ENCODE data around the gene NISCH. TPM values are rescaled to one million over a fixed set of nuclear protein-coding genes. Genes with fewer than 3 reads are reported as not detected.

Gene NISCH
- total and polyA plus RNA-seq, 2 of the 8 experiments (the other 6 are each of a cell fraction or from before 2014, with no cell fraction given): 71.2 to 71.9 TPM

GRCh38 chr3:52494445-52494844, 39.0 kb downstream of the NISCH start:
- Histone ChIP-seq H3K14ac (ENCODE audit: insufficient read length) (no peak overlapping the region), H2BK12ac (ENCODE audit: low read depth, low read length) (no peak overlapping the region), H3K23me2 (ENCODE audit: low read depth, low read length) (no peaks in the 10 kb centered on the region), H3K79me1 (ENCODE audit: low read depth, low read length) (no peaks in the 10 kb centered on the region), H2AFZ (ENCODE audit: low read length) (no peak overlapping the region), H2BK5ac (ENCODE audit: low read depth, low read length) (no peak overlapping the region), H3K4me1 (replicated peaks in 1 of 4; ENCODE audit: control insufficient read depth in 3 of 4, insufficient read depth in 4 of 4, low read length in 3 of 4) (peaks cover 0 to 6% (median under 1%) of the 10 kb centered on the region in 4 experiments; a peak in 3 of 7 replicates), H3K4me2 (ENCODE audit: insufficient read depth in 1 of 2, low read depth in 2 of 2, low read length in 2 of 2) (no peak overlapping the region), H3K56ac (replicated peaks; ENCODE audit: insufficient read length, low read depth, low read length) (no peak overlapping the region), H3K18ac (ENCODE audit: extremely low read depth, low read length) (no peak overlapping the region), H4K91ac (replicated peaks; ENCODE audit: insufficient read length, low read length) (no peak overlapping the region), H3K79me2 (ENCODE audit: control insufficient read depth in 1 of 2, insufficient read depth in 2 of 2, low read length in 2 of 2) (no peaks in the 10 kb centered on the region), H3K4ac (replicated peaks; ENCODE audit: insufficient read length, low read depth, low read length) (no peak overlapping the region), H4K8ac (ENCODE audit: extremely low read depth, insufficient read depth, low read length) (no peak overlapping the region), H3K9me3 (ENCODE audit: insufficient read depth in 2 of 2, low read depth in 1 of 2, low read length in 1 of 2) (no peaks in the 10 kb centered on the region), H3K36me3 (ENCODE audit: control insufficient read depth in 2 of 4, insufficient read depth in 4 of 4, low read length in 3 of 4) (peaks cover 9 to 31% (median 24%) of the 10 kb centered on the region in 4 experiments), H3K23ac (ENCODE audit: insufficient read length) (no peak overlapping the region), H3K27me3 (replicated peaks in 1 of 4; ENCODE audit: control insufficient read depth in 3 of 4, extremely low read depth in 1 of 4, insufficient read depth in 3 of 4, low read length in 3 of 4) (no peaks in the 10 kb centered on the region; a peak in 1 of 7 replicates), H4K5ac (ENCODE audit: insufficient read length, low read depth, low read length) (no peak overlapping the region), H4K20me1 (replicated peaks in 1 of 2; ENCODE audit: control insufficient read depth in 1 of 2, insufficient read depth in 2 of 2, low read length in 2 of 2) (peaks cover 0 to 15% of the 10 kb centered on the region in 2 experiments), H3K9ac (replicated peaks in 1 of 4; ENCODE audit: extremely low read depth in 1 of 4, low read depth in 3 of 4, low read length in 3 of 4) (no peak overlapping the region), H2AK5ac (ENCODE audit: low read depth, low read length) (no peak overlapping the region), H3K4me3 (ENCODE audit: extremely low read depth in 1 of 4, insufficient read depth in 2 of 4, low read depth in 3 of 4, low read length in 4 of 4) (no peak overlapping the region), H3K27ac (ENCODE audit: low read depth, low read length) (no peak overlapping the region), H2BK120ac (replicated peaks; ENCODE audit: low read depth, low read length) (no peak overlapping the region), H2BK20ac (ENCODE audit: low read length) (no peak overlapping the region), H2BK15ac (ENCODE audit: low read length) (no peak overlapping the region)
- CTCF ChIA-PET (ENCODE audit: partially characterized antibody): interaction anchor here (0.6 to 3.6 kb wide), 4 partner anchors 13 to 385 kb away, joined by 4 to 11 read pairs (median 6); no protein-coding TSS in a partner anchor
- TF ChIP-seq MAX (IDR thresholded peaks at IDR 0.05): 0 out of 2 replicates have a peak, but pooled peaks have one; percentile 1
- TF ChIP-seq POLR2A (IDR thresholded peaks at IDR 0.05; ENCODE audit: control extremely low read depth in 1 of 2, low read depth in 2 of 2, low read length in 2 of 2): no peak
- TF ChIP-seq CTCF (IDR thresholded peaks at IDR 0.05; ENCODE audit: control extremely low read depth in 1 of 3, insufficient read depth in 1 of 3, low read depth in 1 of 3, low read length in 3 of 3): peak in 1 of 3 experiments; percentile 23; a peak in 1 of 4 replicates
- 86% methylated on average over 7 of the region's 7 CpGs; no CpG with 5 or more reads in 1 of the 2 experiments for WGBS, 2 experiments (ENCODE audit: extremely low coverage in 1 of 2, insufficient coverage in 1 of 2, insufficient read length in 1 of 2, insufficient replicate concordance in 2 of 2, low coverage in 1 of 2, low lambda C conversion rate in 2 of 2, missing lambda C conversion rate in 1 of 2)
- POLR2A ChIA-PET (ENCODE audit: partially characterized antibody): interaction anchor here (0.7 to 1.9 kb wide), 5 partner anchors 11 to 192 kb away, joined by 3 to 5 read pairs (median 5); partner anchors contain the start of genes GNL3 and PBRM1
- FAIRE-seq (no peak), DNase-seq (ENCODE audit: low read depth in 1 of 2, low spot score in 2 of 2) (no peak)

Measured in H1 (cell line).